Omental fat pad (tissue), 4 donors: ENCODE measurements around the gene BMP7. TPM values are rescaled to one million over a fixed set of nuclear protein-coding genes. Genes with fewer than 3 reads are reported as not detected.

Experiments used
- ATAC-seq: fragments of 150-250 bp; one replicate; pipeline ENCODE4 v1.9.1; 2016; ENCODE audit warnings: mild to moderate bottlenecking, moderate library complexity; ENCODE audit not compliant: low FRiP score
- DNase-seq: peaks from one replicate; pipeline ENCODE4 v3.0.0-alpha.2; 2019; ENCODE audit warnings: low spot score
- total RNA-seq, 4 donors: library from RNA; depleted of rRNA; stranded (reverse); fragments of >200 nt; gene quantifications; one replicate each; pipeline ENCODE4 v1.1.0, GENCODE V29; 2016
- TF ChIP-seq, protein P1 (sequence below), 3 donors: fragments of 450-650 bp; IDR thresholded peaks; one replicate each; pipeline ENCODE4 v1.5.1; 2016 to 2017; ENCODE audit warnings: antibody characterized with exemption in 3 of 3, mild to moderate bottlenecking in 3 of 3, moderate library complexity in 2 of 3

Gene BMP7
- total RNA-seq, 4 donors from 2014 or later = 0.79 to 5.1 (median 1.7) TPM

- ATAC-seq (no peak), DNase-seq (no peak)
- TF ChIP-seq, protein P1, sequence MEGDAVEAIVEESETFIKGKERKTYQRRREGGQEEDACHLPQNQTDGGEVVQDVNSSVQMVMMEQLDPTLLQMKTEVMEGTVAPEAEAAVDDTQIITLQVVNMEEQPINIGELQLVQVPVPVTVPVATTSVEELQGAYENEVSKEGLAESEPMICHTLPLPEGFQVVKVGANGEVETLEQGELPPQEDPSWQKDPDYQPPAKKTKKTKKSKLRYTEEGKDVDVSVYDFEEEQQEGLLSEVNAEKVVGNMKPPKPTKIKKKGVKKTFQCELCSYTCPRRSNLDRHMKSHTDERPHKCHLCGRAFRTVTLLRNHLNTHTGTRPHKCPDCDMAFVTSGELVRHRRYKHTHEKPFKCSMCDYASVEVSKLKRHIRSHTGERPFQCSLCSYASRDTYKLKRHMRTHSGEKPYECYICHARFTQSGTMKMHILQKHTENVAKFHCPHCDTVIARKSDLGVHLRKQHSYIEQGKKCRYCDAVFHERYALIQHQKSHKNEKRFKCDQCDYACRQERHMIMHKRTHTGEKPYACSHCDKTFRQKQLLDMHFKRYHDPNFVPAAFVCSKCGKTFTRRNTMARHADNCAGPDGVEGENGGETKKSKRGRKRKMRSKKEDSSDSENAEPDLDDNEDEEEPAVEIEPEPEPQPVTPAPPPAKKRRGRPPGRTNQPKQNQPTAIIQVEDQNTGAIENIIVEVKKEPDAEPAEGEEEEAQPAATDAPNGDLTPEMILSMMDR (IDR thresholded peaks at IDR 0.05) = no peak
These were observed 101.6 kb downstream of the BMP7 start for GRCh38 chr20:57164872-57165271.

DNA sequence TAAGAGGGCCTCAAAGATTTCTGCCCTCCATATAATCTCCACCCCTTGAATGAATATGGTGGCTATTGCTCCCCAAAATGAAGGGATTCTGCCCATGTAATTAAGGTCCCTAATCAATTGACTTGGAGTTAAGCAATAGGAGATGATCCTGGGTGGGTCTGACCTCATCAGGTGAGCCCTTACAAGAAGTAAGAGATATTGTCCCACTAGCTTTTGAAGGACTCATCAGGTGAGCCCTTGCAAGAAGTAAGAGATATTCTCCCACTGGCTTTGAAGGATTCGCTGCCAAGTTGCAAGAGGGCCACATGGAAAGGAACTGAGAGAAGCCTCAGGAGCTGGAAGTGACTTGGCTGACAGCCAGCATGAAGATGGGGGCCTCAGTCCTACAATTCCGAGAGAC, 103.4 kb downstream of the BMP7 start:
- no peak for DNase-seq
- TF ChIP-seq, protein P1 (IDR thresholded peaks at IDR 0.05) = no peak
- no peak for ATAC-seq

- no peak for DNase-seq
- TF ChIP-seq, protein P1 (IDR thresholded peaks at IDR 0.05) = no peak
- ATAC-seq = no peak
These were observed 104.1 kb downstream of the BMP7 start for GRCh38 chr20:57162362-57162652.

DNA sequence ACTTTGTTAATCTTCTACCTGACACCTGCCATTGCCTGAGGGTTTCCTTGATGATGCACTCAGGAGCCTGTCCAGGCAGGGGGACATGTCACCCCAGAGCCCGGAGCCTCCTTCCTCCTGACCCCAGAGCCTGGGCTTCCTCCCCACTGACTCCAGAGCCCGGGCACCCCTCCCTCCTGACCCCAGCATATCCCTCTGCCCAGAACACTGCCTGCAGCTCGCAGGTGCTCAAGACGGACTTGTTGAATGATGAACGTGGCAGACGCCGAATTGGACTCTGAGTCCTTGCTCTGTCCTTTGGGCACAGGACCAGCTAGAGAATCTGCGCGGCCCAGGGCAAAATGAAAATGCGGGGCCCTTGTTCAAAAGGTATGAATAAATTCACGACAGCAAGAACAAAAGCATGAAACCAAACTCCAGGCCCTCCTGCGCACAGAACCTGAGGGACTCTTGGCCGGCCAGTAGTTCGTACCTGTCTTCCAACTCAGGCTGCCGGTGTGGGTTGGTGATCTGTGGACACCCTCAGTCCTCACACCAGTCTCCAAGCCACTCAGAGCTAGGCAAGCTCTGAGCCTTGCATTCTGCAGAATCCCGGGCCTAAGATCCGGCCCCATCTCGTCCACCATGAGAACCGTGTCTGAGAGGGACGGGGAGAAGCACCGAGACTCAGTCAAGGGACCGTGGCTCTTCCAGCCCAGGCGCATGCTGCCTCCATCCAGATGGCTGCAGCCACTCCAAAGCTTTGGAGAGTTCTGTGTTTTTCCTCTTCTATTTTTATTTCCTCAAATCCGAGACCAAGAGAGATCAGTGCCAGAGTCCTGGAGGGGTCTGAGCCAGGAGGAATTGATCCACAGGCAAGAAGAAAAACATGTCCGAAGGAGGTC, 104.7 kb downstream of the BMP7 start:
- no peak for DNase-seq

GRCh38 chr20:57160985-57161384, 105.5 kb downstream of the BMP7 start:
- DNase-seq = no peak
- TF ChIP-seq, protein P1 (IDR thresholded peaks at IDR 0.05) = no peak
- no peak for ATAC-seq

More for the DNA sequence above, 104.7 kb downstream of the BMP7 start:
- TF ChIP-seq, protein P1 (IDR thresholded peaks at IDR 0.05) = no peak
- no peak for ATAC-seq

- DNase-seq (no peak), ATAC-seq (no peak)
- TF ChIP-seq, protein P1 (IDR thresholded peaks at IDR 0.05) = no peak
These were observed 106.4 kb downstream of the BMP7 start for GRCh38 chr20:57159945-57160610.
